K562 (cell line): ENCODE data around the gene NKG7. TPM values are rescaled to one million over a fixed set of nuclear protein-coding genes. Genes with fewer than 3 reads are reported as not detected.
A peak's percentile ranks its signal among the peaks of the same experiment; 100 is the strongest.

ENCODE experiments used
- ATF2 ChIP-seq: sonication (generic); formaldehyde crosslinking; IDR thresholded peaks from 2 replicates; pipeline ENCODE4 v1.8.1; 2022; ENCODE audit warnings: missing genetic modification reagents
- HMG20B ChIP-seq: fragments of 250-450 bp; sonication (Bioruptor Pico); IDR thresholded peaks from 2 replicates; pipeline ENCODE4 v1.5.0; 2021; ENCODE audit warnings: mild to moderate bottlenecking
- ILK ChIP-seq: fragments of 450-650 bp; IDR thresholded peaks from 2 replicates; pipeline ENCODE4 v1.6.1; 2016; ENCODE audit warnings: missing genetic modification characterization, low read depth, mild to moderate bottlenecking, missing compliant biosample characterization, moderate library complexity, borderline replicate concordance
- L3MBTL2 ChIP-seq: fragments of 450-650 bp; IDR thresholded peaks from 2 replicates; pipeline ENCODE4 v1.6.1; 2016; ENCODE audit warnings: mild to moderate bottlenecking, moderate library complexity
- NCOA6 ChIP-seq: fragments of 450-650 bp; IDR thresholded peaks from 2 replicates; pipeline ENCODE4 v1.6.1; 2017; ENCODE audit warnings: mild to moderate bottlenecking
- NR0B1 ChIP-seq: fragments of 450-650 bp; IDR thresholded peaks from one replicate; pipeline ENCODE4 v1.6.1; 2018; ENCODE audit warnings: mild to moderate bottlenecking, moderate library complexity; ENCODE audit not compliant: partially characterized antibody
- RBBP5 ChIP-seq: fragments of 200-600 bp; sonication (generic); IDR thresholded peaks from 2 replicates; pipeline ENCODE4 v1.6.1; 2012; ENCODE audit warnings: borderline replicate concordance, mild to moderate bottlenecking, low read length, control low read depth, inconsistent platforms; ENCODE audit not compliant: insufficient read depth, poor library complexity, severe bottlenecking
- SREBF2 ChIP-seq: sonication (generic); formaldehyde crosslinking; IDR thresholded peaks from 2 replicates; pipeline ENCODE4 v1.4.0; 2020; ENCODE audit warnings: mild to moderate bottlenecking, missing genetic modification reagents
- TRIM24 ChIP-seq, 2 experiments: fragments of 450-650 bp; IDR thresholded peaks; 2 replicates each; pipeline ENCODE4 v1.6.1; 2016
- ZBTB5 ChIP-seq: fragments of 450-650 bp; IDR thresholded peaks from 2 replicates; pipeline ENCODE4 v1.6.1; 2017; ENCODE audit warnings: antibody characterized with exemption
- ZNF165 ChIP-seq: fragments of 250-450 bp; sonication (Bioruptor Pico); IDR thresholded peaks from 2 replicates; pipeline ENCODE4 v1.4.0; 2020; ENCODE audit warnings: borderline replicate concordance
- ZNF23 ChIP-seq: fragments of 250-450 bp; sonication (Bioruptor Pico); IDR thresholded peaks from 2 replicates; pipeline ENCODE4 v1.4.0; 2020; ENCODE audit warnings: mild to moderate bottlenecking
- ZNF436 ChIP-seq: fragments of 250-450, 450-650 bp; sonication (Bioruptor Pico); formaldehyde crosslinking; IDR thresholded peaks from 2 replicates; pipeline ENCODE4 v1.7.0; 2020; ENCODE audit warnings: mild to moderate bottlenecking
- polyA plus RNA-seq, 8 experiments: library from polyadenylated mRNA; depleted of rRNA in 4 of 8; stranded (reverse) in 5 of 8; unstranded in 3 of 8; fragments of >200 nt; fragmentation: Nextera tagmentation in 2 of 8; fragmentation: Illumina TruSeq in 1 of 8; extraction: Ambion mirVana in 2 of 8; extraction: Trizol in 1 of 8; gene quantifications; 2 replicates each; pipeline versions ENCODE4 v1.2.1 to v1.2.3, GENCODE V29; 2011 to 2014; ENCODE audit warnings: inconsistent platforms in 1 of 8, missing spikeins in 1 of 8
- total RNA-seq, 7 experiments: library from RNA; depleted of rRNA in 6 of 7; stranded (reverse); fragments of >200 nt in 6 of 7; fragmentation: Illumina TruSeq in 2 of 7; extraction: Trizol in 2 of 7; gene quantifications; 2 replicates each; pipeline versions ENCODE4 v1.2.1 to v1.2.3, GENCODE V29; 2011 to 2021; ENCODE audit warnings: low replicate concordance in 1 of 7
- TF ChIP-seq, protein P1 (sequence below): fragments of 250-450 bp; sonication (Bioruptor Pico); IDR thresholded peaks from 2 replicates; pipeline ENCODE4 v1.5.0; 2022; ENCODE audit warnings: mild to moderate bottlenecking
- TF ChIP-seq, protein P2 (sequence below): fragments of 450-650 bp; IDR thresholded peaks from 2 replicates; pipeline ENCODE4 v1.6.1; 2016; ENCODE audit warnings: missing biosample characterization, missing genetic modification characterization
- TF ChIP-seq, protein P3 (sequence below): sonication (generic); formaldehyde crosslinking; IDR thresholded peaks from 2 replicates; pipeline ENCODE4 v1.8.0; 2022; ENCODE audit warnings: mild to moderate bottlenecking, missing genetic modification reagents
- TF ChIP-seq, protein P4 (sequence below): fragments of 250-450 bp; sonication (Bioruptor Pico); IDR thresholded peaks from 2 replicates; pipeline ENCODE4 v1.5.0; 2020; ENCODE audit warnings: mild to moderate bottlenecking

Gene NKG7
- total and polyA plus RNA-seq, 9 of the 15 experiments (the other 6 are each of a cell fraction or from before 2014, with no cell fraction given), result 0.30 to 0.70 (median 0.51) TPM; not detected in 2

GRCh38 chr19:51366389-51367254 is 5.8 kb downstream of the NKG7 start (continued):
- TF ChIP-seq SREBF2 (CRISPR knock-in tag), result no peak
- no peak for TF ChIP-seq HMG20B (CRISPR knock-in tag)
- TF ChIP-seq ZBTB5, result peak; percentile 78
- TF ChIP-seq NCOA6, result no peak
- no peak for TF ChIP-seq ILK (tag)
- peak; percentile 48 for TF ChIP-seq RBBP5
- TF ChIP-seq, protein P1, sequence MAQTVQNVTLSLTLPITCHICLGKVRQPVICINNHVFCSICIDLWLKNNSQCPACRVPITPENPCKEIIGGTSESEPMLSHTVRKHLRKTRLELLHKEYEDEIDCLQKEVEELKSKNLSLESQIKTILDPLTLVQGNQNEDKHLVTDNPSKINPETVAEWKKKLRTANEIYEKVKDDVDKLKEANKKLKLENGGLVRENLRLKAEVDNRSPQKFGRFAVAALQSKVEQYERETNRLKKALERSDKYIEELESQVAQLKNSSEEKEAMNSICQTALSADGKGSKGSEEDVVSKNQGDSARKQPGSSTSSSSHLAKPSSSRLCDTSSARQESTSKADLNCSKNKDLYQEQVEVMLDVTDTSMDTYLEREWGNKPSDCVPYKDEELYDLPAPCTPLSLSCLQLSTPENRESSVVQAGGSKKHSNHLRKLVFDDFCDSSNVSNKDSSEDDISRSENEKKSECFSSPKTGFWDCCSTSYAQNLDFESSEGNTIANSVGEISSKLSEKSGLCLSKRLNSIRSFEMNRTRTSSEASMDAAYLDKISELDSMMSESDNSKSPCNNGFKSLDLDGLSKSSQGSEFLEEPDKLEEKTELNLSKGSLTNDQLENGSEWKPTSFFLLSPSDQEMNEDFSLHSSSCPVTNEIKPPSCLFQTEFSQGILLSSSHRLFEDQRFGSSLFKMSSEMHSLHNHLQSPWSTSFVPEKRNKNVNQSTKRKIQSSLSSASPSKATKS, result no peak
- TF ChIP-seq NR0B1, result no peak
- TF ChIP-seq ZNF165 (CRISPR knock-in tag), result no peak
- TF ChIP-seq TRIM24 (IDR thresholded peaks at IDR 0.05), result peak; percentile 8 to 62; a peak in 2 of 4 replicates
- no peak for TF ChIP-seq ZNF23 (CRISPR knock-in tag)
- no peak; the same call in 1 of the 2 replicates for TF ChIP-seq L3MBTL2
- TF ChIP-seq ZNF436, result no peak
- TF ChIP-seq ATF2 (CRISPR knock-in tag), result no peak
- TF ChIP-seq, protein P2, sequence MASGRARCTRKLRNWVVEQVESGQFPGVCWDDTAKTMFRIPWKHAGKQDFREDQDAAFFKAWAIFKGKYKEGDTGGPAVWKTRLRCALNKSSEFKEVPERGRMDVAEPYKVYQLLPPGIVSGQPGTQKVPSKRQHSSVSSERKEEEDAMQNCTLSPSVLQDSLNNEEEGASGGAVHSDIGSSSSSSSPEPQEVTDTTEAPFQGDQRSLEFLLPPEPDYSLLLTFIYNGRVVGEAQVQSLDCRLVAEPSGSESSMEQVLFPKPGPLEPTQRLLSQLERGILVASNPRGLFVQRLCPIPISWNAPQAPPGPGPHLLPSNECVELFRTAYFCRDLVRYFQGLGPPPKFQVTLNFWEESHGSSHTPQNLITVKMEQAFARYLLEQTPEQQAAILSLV (tag), result no peak
- TF ChIP-seq, protein P3, sequence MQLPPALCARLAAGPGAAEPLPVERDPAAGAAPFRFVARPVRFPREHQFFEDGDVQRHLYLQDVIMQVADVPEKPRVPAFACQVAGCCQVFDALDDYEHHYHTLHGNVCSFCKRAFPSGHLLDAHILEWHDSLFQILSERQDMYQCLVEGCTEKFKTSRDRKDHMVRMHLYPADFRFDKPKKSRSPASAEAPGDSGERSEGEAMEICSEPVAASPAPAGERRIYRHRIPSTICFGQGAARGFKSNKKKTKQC (CRISPR knock-in tag), result no peak
- TF ChIP-seq, protein P4, sequence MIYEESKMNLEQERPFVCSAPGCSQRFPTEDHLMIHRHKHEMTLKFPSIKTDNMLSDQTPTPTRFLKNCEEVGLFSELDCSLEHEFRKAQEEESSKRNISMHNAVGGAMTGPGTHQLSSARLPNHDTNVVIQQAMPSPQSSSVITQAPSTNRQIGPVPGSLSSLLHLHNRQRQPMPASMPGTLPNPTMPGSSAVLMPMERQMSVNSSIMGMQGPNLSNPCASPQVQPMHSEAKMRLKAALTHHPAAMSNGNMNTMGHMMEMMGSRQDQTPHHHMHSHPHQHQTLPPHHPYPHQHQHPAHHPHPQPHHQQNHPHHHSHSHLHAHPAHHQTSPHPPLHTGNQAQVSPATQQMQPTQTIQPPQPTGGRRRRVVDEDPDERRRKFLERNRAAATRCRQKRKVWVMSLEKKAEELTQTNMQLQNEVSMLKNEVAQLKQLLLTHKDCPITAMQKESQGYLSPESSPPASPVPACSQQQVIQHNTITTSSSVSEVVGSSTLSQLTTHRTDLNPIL (CRISPR knock-in tag), result no peak
